Activated T-cell treated with anti-CD3 and anti-CD28 coated beads for 48 hours (primary cell): ENCODE results near the gene TAF5L.

Source experiments
- DNase-seq: peaks from one replicate; pipeline ENCODE4 v3.0.0-alpha.2; 2020; ENCODE audit warnings: low read depth

TAF5L gene

DNA sequence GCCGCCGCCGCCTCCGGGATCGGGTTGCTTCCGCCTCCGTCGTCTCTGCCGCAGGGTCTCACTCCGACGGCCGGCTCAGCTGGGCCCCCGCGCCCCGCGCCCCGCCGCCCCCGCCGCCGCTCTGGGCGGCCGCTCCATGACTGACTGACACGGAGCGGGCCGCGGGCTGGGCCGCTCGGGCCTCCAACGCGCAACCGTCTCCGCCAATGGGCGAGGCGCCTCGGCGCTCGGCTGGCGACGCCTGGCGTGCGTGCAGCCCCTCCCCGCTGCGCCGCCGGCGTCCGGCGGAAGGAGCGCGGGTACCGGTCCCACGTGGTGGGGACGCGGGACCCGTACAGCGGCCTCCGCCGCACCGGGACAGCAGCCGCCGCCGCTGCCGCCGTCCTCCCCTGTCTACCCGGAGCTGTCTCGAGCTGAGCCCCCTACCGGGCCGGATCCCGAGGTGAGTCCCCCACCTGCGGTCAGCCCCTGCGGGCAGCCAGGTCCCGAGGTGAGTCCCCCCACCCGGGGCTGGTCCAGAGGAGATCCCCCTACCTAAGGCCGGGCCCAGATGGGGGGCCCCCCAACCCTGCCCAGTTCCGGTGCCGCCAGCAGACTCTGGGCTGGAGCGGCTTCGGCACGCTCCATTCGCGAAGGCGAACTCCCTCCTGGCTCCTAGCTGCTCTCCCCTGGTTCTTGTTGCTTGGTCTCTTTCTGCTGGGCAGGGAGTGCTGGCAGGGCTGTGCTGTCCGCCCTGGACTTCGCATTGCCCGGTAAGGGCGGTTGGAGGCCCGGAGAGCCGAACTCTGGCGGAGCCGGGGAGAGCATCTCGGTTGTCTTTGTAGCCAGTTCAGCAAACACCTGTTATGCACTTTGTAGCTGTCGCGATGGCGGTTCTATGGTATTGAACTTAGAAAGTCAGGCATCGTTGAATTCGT lies at the start of gene TAF5L, which contains the start of gene URB2:
TSS of gene TAF5L (minus strand) at position 208 of the 917 bp plus-strand sequence. CDS start 11,640 bp downstream, outside the sequence.
TSS of gene URB2 (plus strand) at position 333 of the 917 bp plus-strand sequence. CDS start 1,387 bp downstream, outside the sequence.
- DNase-seq, result peak; percentile 90

DNA sequence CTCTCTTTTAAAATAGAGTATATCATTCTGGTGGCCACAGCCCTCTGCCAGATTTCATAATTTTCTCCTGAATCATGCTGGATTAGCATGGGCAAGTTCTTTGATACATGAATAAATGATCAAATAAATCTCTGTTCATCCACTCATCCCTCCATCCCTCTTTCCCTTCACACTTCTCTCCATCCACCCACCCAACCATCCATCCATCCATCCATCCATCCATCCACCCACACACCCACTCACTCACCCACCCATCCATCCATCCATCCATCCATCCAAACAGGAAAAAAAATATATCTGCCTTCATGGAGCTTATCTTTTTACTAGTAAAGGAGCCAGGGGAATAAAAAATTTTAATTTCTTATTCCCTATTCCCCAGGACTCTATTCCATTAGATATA lies 49.5 kb upstream of the TAF5L start:
- no peak for DNase-seq

GRCh38 chr1:229674042-229674441 lies 48.1 kb upstream of the TAF5L start:
- no peak for DNase-seq

DNA sequence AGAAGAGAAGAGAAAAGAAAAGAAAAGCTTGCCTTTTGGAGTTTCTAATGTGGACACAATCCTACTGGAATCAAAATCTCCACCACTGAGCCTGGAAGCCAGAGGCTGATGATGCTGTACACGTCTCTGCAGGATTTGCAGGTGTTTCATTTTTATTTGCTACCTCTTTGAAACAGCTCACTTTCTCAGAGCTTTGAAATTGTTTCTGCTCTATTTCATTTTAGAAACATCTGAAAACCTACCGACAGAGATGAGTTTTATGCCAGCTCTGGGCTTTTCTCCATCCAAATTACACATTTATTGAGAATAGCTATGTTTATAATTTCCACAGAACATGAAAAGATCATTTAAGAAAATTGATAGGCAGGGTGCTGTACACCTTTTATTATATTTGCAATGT lies 46.3 kb upstream of the TAF5L start:
- DNase-seq, result no peak

DNA sequence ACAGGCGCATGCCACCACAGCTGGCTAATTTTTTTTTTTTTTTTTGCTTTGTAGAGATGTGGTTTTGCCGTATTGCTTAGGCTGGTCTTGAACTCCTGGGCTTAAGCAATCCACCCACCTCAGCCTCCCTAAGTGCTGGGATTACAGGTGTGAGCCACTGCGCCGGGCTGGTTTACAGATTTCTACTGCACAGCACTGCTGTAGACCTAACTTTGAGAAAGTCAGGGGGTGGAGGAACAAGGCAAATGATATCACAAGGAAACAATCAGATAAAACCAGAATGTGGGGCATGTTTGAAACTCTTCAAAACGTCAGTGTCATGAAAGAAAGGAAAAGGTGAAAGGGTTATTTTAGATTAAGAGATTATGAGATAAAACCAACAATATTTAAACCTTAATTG lies 45.4 kb upstream of the TAF5L start:
- DNase-seq, result no peak

- no peak for DNase-seq
Observed at GRCh38 chr1:229669333-229669732, 43.4 kb upstream of the TAF5L start.

DNA sequence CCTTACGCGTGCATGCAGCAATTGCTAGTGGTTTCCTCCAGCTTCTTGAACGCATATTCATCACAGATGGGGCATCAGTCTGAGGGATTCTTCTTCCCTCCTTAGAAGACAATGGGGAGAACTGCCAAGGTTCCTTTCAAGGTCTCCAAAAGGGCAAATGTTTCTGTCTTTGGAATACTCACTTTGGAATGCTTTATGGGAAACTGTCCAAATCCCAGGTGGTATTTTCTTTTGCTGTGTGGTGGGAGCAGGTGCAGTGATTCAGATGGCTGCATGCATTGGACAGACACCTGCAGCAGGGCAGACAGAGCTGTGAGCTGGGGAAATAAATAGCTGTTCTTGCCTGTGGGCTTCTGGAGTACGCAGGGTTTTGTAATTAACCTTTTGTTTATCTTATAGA lies 40.7 kb upstream of the TAF5L start:
- no peak for DNase-seq

DNA sequence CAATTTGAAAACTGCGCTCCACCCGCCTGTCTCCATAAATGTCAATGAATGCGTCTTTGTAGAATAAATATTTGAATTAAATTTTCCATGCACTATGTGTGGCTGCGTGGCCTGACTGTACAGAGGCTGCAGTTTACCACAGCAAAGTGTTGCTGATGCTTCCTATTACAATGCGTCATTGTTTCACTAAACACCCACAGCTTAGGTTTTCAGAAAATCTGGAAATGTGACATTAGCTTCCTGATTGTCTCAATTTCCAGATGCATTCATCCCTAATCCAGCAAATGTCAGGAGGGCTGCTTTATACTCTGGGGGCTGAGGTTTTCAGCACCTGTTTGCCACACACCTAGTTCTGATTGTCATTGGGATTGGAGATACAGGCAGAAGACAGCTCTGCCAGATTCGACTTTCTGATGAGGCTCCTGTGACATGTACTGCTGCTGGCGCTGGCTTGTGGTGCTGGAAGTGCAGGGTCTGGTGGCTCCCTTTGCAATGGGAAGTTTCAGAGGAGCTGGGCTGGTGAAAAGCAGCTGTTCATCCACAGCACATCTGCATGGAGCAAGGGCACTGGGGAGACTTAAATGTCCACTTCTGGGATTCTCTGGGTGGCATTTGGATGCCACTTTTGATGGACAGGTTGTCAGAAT lies 40.1 kb upstream of the TAF5L start:
- DNase-seq, result no peak

GRCh38 chr1:229664133-229664689 lies 38.3 kb upstream of the TAF5L start:
- DNase-seq, result peak; percentile 85

GRCh38 chr1:229661897-229662296 lies 36.0 kb upstream of the TAF5L start:
- no peak for DNase-seq

DNA sequence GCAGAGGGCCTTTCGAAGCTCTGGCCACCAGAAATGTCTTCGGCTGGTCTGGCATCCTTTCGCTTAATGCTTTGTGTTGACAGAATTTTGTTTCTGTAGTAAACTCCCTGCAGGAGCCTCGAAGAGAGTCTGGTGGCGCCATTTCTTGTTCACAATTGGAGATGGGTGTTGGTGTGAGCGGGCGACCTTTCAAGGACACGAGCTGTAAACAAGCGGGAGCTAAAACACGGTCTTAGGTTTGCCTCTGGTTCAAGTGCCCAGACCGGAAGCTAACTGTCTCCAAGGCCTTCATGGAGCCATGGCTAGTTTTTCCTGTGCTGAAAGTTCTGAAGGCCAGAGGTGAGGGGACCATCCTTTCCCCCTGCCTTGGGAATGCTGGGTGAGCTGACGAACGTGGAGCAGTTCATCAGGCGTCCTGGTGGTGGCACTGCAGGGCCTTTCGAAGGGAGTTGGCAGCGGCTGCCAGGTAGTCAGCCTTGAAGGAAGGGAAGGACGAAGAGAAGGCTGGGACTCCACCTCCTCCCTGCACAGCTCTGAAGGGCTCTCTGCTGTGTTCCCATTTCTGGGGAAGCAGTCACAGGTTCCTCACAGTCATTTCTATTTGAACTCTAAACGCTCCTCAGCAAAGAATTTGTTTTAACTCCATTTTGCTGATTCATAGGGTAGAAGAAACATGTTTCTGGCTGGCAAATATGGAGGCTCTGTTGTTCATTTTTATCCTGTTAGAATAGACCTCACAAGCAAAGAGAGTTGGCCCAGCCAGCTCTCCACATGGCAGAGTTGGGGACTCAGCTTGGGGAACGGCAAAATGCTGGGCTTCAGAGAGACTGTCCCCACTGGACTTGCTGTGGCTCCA lies 35.3 kb upstream of the TAF5L start:
- DNase-seq, result peak; percentile 63

- no peak for DNase-seq
Observed at GRCh38 chr1:229657993-229658755, 32.3 kb upstream of the TAF5L start.

GRCh38 chr1:229655781-229656180 lies 29.9 kb upstream of the TAF5L start:
- no peak for DNase-seq

DNA sequence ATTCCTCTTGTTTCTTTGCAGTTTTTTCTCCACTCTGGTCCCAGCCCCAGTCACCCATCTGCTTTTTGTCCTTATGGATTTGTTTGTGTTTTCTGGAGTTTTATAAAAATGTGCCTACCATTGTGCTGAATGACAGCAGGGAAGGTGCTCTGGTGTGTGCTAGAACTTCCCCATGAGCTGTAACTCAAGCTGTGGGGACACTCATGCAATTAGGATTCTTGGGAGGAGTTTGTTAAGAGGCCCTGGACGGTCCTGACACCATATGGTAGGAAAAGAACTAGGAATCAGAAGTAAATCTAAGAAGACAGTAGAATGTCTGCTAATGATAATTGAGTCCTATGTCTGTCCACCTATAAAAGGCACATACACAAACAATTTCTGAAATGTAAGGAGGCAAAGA lies 27.5 kb upstream of the TAF5L start:
- no peak for DNase-seq

DNA sequence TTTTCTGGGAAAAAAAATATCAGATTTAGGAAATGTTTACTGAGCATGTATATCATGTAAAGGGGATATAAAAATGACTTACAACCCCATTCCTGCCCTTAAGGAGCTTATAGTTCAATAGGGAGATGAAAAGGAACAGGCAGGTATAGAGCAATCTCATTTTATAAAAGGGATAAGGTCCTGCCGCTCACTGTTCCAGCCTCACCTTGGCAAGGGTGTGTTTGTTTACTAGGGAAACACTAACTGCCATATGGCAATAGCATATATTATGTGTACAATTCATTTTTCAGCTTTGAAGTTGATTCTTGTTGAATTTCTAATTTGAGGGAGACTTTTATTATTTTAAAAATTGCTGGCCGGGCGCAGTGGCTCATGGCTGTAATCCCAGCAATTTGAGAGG lies 25.6 kb upstream of the TAF5L start:
- DNase-seq, result no peak

- DNase-seq, result no peak
Observed at GRCh38 chr1:229650045-229650444, 24.1 kb upstream of the TAF5L start.

GRCh38 chr1:229648406-229648805 lies 22.5 kb upstream of the TAF5L start:
- no peak for DNase-seq

DNA sequence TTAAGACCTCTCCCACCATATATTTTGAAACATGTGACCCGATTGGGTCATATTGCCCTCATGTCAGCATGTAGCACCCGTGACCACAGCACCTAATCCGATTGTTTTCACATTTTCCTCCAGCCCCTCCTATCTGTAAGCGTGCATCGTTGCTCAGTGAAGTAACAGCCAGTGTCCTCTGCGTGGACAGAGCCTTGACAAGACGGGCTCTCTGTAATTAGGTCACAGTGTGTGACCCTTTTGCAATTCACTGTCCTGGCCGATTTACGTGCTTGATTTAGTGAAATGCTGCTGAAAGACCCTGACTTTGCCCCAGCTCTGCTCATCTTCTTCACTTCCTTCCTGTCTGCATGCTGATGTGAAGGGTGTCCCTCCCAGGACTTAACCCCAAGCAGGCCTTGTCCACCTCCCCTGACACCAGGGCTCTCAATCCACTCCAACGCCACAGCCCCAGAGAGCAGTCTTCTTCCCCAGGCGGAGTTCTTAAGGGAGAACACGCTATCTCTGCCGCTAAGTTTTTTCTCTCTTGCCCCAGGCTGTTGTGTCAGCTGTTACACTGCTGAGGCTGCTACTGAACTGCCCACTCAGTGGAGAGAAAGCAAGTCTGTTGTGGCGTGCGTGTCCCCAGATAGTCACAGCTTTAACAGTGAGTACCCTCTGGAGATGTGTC lies 19.5 kb upstream of the TAF5L start:
- DNase-seq, result no peak

DNA sequence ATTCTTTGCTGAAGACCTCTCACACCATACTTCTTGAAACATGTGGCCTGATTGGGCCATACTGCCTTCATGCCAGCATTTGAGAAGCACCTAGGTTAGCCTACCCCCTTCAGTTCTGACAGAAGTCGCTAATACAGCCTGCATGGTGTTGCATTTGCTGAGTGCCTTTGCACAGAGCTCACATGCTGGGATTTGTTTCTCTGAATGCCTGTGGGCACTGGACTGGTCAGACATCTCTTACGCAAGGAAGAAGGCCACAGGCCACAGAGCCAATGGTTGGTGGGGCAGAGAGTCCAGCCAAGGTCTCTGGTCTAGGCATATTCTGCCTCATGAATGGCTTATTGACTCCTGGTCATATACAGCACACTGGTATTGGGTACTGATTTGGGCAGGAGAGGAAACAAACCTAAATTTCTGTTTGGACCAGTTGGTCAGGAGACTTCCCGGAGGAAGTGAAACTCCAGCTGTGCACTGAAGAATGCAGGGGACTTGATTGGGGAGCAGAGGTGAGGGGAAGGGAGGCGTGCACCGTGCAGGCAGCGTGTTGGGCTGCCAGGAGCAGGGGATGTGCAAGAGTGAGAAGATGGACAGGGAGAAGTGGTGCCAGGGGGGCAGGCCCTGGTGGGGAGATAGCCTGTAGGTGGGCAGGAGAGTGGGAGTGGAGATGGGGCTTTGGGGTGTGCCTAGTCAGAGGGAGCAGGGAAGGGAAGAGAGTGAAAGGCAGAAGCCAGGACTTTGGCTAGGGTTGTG lies 18.2 kb upstream of the TAF5L start:
- no peak for DNase-seq

- DNase-seq, result no peak
Observed at GRCh38 chr1:229642970-229643369, 17.0 kb upstream of the TAF5L start.
